ENCODE data around the gene GRB14. TPM values are rescaled to one million over a fixed set of nuclear protein-coding genes. Genes with fewer than 3 reads are reported as not detected.

GRB14 gene
- total RNA-seq, 2 donors from 2014 or later: 22.7 to 27.5 TPM

DNA sequence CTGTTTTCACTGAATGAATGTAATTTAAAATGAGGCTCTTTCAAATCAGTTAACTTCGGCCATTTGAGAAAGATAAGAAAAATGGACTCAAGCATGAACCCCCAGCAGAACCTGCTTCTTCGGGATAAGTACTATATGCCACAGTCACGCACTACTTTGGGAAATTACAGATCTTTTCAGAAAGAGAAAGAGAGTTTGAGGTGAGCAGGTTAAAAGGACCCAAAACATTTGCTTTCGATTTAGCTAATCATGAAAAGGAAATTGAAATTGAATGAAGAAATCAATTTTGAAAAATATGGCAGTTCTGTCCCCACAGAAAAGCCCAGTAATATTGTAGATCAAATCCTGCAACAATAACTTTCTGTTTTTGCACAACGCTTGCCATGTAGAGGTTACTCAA lies 156.9 kb downstream of the GRB14 start:
- TF ChIP-seq, protein P1, sequence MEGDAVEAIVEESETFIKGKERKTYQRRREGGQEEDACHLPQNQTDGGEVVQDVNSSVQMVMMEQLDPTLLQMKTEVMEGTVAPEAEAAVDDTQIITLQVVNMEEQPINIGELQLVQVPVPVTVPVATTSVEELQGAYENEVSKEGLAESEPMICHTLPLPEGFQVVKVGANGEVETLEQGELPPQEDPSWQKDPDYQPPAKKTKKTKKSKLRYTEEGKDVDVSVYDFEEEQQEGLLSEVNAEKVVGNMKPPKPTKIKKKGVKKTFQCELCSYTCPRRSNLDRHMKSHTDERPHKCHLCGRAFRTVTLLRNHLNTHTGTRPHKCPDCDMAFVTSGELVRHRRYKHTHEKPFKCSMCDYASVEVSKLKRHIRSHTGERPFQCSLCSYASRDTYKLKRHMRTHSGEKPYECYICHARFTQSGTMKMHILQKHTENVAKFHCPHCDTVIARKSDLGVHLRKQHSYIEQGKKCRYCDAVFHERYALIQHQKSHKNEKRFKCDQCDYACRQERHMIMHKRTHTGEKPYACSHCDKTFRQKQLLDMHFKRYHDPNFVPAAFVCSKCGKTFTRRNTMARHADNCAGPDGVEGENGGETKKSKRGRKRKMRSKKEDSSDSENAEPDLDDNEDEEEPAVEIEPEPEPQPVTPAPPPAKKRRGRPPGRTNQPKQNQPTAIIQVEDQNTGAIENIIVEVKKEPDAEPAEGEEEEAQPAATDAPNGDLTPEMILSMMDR (IDR thresholded peaks at IDR 0.05): no peak
- TF ChIP-seq POLR2A (IDR thresholded peaks at IDR 0.05): no peak
- no peak overlapping the region for H3K4me3 ChIP-seq
- no peaks in the 10 kb centered on the region for H3K4me1 ChIP-seq
- no peaks in the 10 kb centered on the region for H3K36me3 ChIP-seq (replicated peaks in 1 of 2; ENCODE audit: insufficient read depth in 1 of 2, low read depth in 2 of 2)
- DNase-seq: no peak
- H3K9me3 ChIP-seq: no peaks in the 10 kb centered on the region
- H3K27me3 ChIP-seq: no peaks in the 10 kb centered on the region
- intact Hi-C loops (cut with DNase I): no loop called here
- WGBS, 2 donors: 61 to 64% methylated on average over 5 of the region's 5 CpGs
- no peak for ATAC-seq
- no peak overlapping the region for H3K27ac ChIP-seq

GRCh38 chr2:164458792-164459191 lies 162.5 kb downstream of the GRB14 start:
- TF ChIP-seq, protein P1 (IDR thresholded peaks at IDR 0.05): no peak
- TF ChIP-seq POLR2A (IDR thresholded peaks at IDR 0.05): no peak
- Histone ChIP-seq H3K27ac (no peak overlapping the region), H3K36me3 (replicated peaks in 1 of 2; ENCODE audit: insufficient read depth in 1 of 2, low read depth in 2 of 2) (no peaks in the 10 kb centered on the region), H3K9me3 (no peaks in the 10 kb centered on the region), H3K4me1 (no peaks in the 10 kb centered on the region), H3K4me3 (no peak overlapping the region), H3K27me3 (no peaks in the 10 kb centered on the region)
- ATAC-seq (no peak), DNase-seq (no peak)
- intact Hi-C loops (cut with DNase I): no loop called here
- 59 to 70% methylated on average over 2 of the region's 2 CpGs for WGBS, 2 donors

DNA sequence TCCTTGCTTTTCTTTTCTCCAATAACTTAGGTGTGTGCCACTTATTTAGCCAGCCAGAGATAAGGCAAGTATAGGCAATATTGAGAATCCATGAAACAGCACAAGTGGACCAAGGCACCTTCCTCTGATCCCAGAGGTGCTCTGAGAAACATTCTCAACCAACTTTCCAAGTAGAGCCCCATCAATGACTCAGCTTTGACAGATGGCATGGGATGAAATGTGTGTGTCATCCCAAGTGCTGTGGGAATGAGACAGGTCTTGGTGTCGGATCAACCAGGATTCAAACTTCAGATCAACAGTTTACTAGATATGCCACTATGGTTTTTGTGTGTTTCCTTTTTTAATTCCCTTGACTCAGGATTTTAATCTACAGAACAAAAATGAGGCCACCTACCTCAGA lies 164.0 kb downstream of the GRB14 start:
- no peaks in the 10 kb centered on the region for H3K9me3 ChIP-seq
- no peaks in the 10 kb centered on the region for H3K36me3 ChIP-seq (replicated peaks in 1 of 2; ENCODE audit: insufficient read depth in 1 of 2, low read depth in 2 of 2)
- intact Hi-C loops (cut with DNase I): no loop called here
- DNase-seq: no peak
- H3K4me1 ChIP-seq: no peaks in the 10 kb centered on the region
- H3K27ac ChIP-seq: no peak overlapping the region
- 88 to 90% methylated on average over 1 of the region's 1 CpG for WGBS, 2 donors
- TF ChIP-seq POLR2A (IDR thresholded peaks at IDR 0.05): no peak
- TF ChIP-seq, protein P1 (IDR thresholded peaks at IDR 0.05): no peak
- no peak overlapping the region for H3K4me3 ChIP-seq
- no peaks in the 10 kb centered on the region for H3K27me3 ChIP-seq
- no peak for ATAC-seq

GRCh38 chr2:164456619-164457018 lies 164.7 kb downstream of the GRB14 start:
- no peak overlapping the region for H3K4me3 ChIP-seq
- peak in 3 of 4 donors; percentile 4 to 48 (median 21) for DNase-seq
- no peaks in the 10 kb centered on the region for H3K27me3 ChIP-seq
- no peak for ATAC-seq
- no peaks in the 10 kb centered on the region for H3K9me3 ChIP-seq
- intact Hi-C loops (cut with DNase I): no loop called here
- WGBS, 2 donors: 23 to 24% methylated on average over 4 of the region's 4 CpGs
- H3K4me1 ChIP-seq: no peaks in the 10 kb centered on the region
- TF ChIP-seq, protein P1 (IDR thresholded peaks at IDR 0.05): no peak
- TF ChIP-seq POLR2A (IDR thresholded peaks at IDR 0.05): no peak
- H3K36me3 ChIP-seq (replicated peaks in 1 of 2; ENCODE audit: insufficient read depth in 1 of 2, low read depth in 2 of 2): no peaks in the 10 kb centered on the region
- H3K27ac ChIP-seq: no peak overlapping the region

DNA sequence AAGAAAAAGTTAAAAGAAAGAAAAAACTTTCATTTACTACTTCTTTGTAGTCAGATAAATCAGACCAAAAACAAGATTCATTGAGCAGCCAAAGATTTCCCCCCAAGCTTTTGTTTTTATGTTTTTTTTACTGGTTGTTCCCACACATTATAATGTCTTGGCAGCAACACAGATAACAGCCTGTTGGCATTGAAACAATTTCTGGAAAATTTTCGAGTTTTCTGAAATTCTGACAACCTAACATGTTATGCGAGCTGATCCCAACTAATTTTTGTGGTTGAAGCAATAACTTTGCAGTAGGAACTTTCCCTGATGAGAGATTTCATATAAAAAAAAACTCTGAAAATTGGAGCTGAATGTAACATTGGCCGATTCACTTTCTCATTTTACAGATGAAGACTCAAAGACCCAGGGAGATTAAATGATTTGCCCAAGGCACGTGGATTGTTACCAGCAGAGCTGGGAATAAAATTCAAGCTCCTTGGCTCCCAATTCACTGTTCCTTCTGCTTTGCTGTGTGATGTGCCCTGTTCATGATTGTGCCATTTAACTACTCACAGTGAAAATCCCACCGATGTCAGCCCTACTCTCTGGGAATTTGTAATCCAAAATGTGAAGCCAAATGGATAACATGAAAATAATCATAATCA lies 167.5 kb downstream of the GRB14 start:
- no peak for ATAC-seq
- H3K27me3 ChIP-seq: no peaks in the 10 kb centered on the region
- no peaks in the 10 kb centered on the region for H3K9me3 ChIP-seq
- H3K36me3 ChIP-seq (replicated peaks in 1 of 2; ENCODE audit: insufficient read depth in 1 of 2, low read depth in 2 of 2): no peaks in the 10 kb centered on the region
- no peak for DNase-seq
- H3K4me3 ChIP-seq: no peak overlapping the region
- H3K27ac ChIP-seq: no peak overlapping the region
- intact Hi-C loops (cut with DNase I): no loop called here
- TF ChIP-seq, protein P1 (IDR thresholded peaks at IDR 0.05): no peak
- TF ChIP-seq POLR2A (IDR thresholded peaks at IDR 0.05): no peak
- no peaks in the 10 kb centered on the region for H3K4me1 ChIP-seq
- 55 to 62% methylated on average over 5 of the region's 5 CpGs for WGBS, 2 donors
